ENCODE results near the gene NOXA1.

GRCh38 chr9:137452006-137452760, 29.0 kb downstream of the NOXA1 start:
- TF ChIP-seq CTCF (IDR thresholded peaks at IDR 0.05) (no peak), POLR2A (IDR thresholded peaks at IDR 0.05) (no peak)

All from right lobe of liver (tissue), 4 donors.